ENCODE measurements around the gene TMEM43. TPM values are rescaled to one million over a fixed set of nuclear protein-coding genes. Genes with fewer than 3 reads are reported as not detected.

Gene TMEM43
- total and polyA plus RNA-seq, 10 of the 15 experiments (the other 5 are each of a cell fraction or from before 2014, with no cell fraction given): 7.2 to 33.0 (median 18.5) TPM

GRCh38 chr3:14123308-14124222 lies 1.3 kb upstream of the TMEM43 start:
- intact Hi-C loops (cut with micrococcal nuclease; ENCODE audit: unreplicated experiment) (loop anchor here (1.0 to 5.0 kb wide), 2 partner anchors 55 to 226 kb away; partner anchors contain the start of genes LSM3 and XPC), in situ Hi-C loops (cut with MboI) (no loop called here)
- H3K36me3 ChIP-seq (ENCODE audit: control insufficient read depth in 2 of 2, insufficient read depth in 2 of 2, low read length in 1 of 2): peaks cover 4 to 17% of the 10 kb centered on the region in 2 experiments; a peak in 3 of 4 replicates
- no peaks in the 10 kb centered on the region for H3K27me3 ChIP-seq (replicated peaks in 1 of 2; ENCODE audit: control insufficient read depth in 2 of 2, insufficient read depth in 2 of 2, low read length in 1 of 2)
- H4K20me1 ChIP-seq (ENCODE audit: control insufficient read depth, insufficient read depth): no peaks in the 10 kb centered on the region; the same call in 1 of the 2 replicates
- ATAC-seq: no peak
- H3K79me2 ChIP-seq (ENCODE audit: control insufficient read depth, insufficient read depth, low read length): peaks cover 51% of the 10 kb centered on the region
- H3K9ac ChIP-seq (ENCODE audit: control insufficient read depth, insufficient read depth, low read length): peak overlapping the region; percentile 76
- H3K9me3 ChIP-seq (replicated peaks; ENCODE audit: control insufficient read depth, insufficient read depth, low read length): no peaks in the 10 kb centered on the region
- TSS peak; percentile 73 for BruUV-seq (replicated peaks)
- 13% methylated on average over 15 of the region's 15 CpGs for WGBS (ENCODE audit: insufficient coverage, insufficient replicate concordance, low lambda C conversion rate, missing lambda C conversion rate)
- peak overlapping the region; percentile 88 for H3K4me2 ChIP-seq (ENCODE audit: control insufficient read depth, insufficient read depth)
- no peak for DNase-seq (ENCODE audit: low read depth, low spot score)
- ChIA-PET SMC1A (ENCODE audit: uncharacterized antibody, unreplicated experiment) (interaction anchor here (0.6 to 1.7 kb wide), 6 partner anchors 20 to 80 kb away, joined by 3 to 8 read pairs (median 4); partner anchors contain the start of genes LSM3 and XPC), CTCF (interaction anchor here (0.5 to 3.0 kb wide), 6 partner anchors 10 to 345 kb away, joined by 3 to 9 read pairs (median 4); partner anchors contain the start of genes LSM3 and XPC), POLR2A (interaction anchor here (1.4 to 3.6 kb wide), 3 partner anchors 52 to 309 kb away, joined by 3 to 42 read pairs (median 13); partner anchors contain the start of genes LSM3 and XPC), RAD21 (ENCODE audit: unreplicated experiment) (interaction anchor here (1.9 to 3.6 kb wide), 3 partner anchors 21 to 227 kb away, joined by 8 to 27 read pairs (median 11); partner anchors contain the start of genes LSM3 and XPC)
- peak overlapping the region; percentile 73 for H2AFZ ChIP-seq (ENCODE audit: control insufficient read depth, low read depth, low read length)
- H3K27ac ChIP-seq (ENCODE audit: control insufficient read depth, insufficient read depth): peak overlapping the region; percentile 81
- FAIRE-seq: no peak
- TF ChIP-seq MXI1 (IDR thresholded peaks at IDR 0.05; ENCODE audit: low read depth, low read length) (no peak), SMAD5 (IDR thresholded peaks at IDR 0.05; ENCODE audit: low read depth) (0 out of 2 replicates have a peak, but pooled peaks have one; percentile 45)
- peaks cover 8% of the 10 kb centered on the region for H3K4me1 ChIP-seq (ENCODE audit: control insufficient read depth, insufficient read depth, low read length)
- H3K4me3 ChIP-seq: peak overlapping the region; percentile 93

- 1% methylated on average over 37 of the region's 37 CpGs for WGBS (ENCODE audit: insufficient coverage, insufficient replicate concordance, low lambda C conversion rate, missing lambda C conversion rate)
- TF ChIP-seq MAX (IDR thresholded peaks at IDR 0.05; ENCODE audit: low read depth, low read length) (peak; percentile 97), GABPA (IDR thresholded peaks at IDR 0.05; ENCODE audit: low read depth) (peak; percentile 90), POU2F2 (IDR thresholded peaks at IDR 0.05; ENCODE audit: borderline replicate concordance, low read depth, low read length) (no peak; the same call in 2 of the 3 replicates), MTA2 (IDR thresholded peaks at IDR 0.05; ENCODE audit: low read depth) (peak; percentile 70; the same call in 1 of the 2 replicates), NR2F1 (conservative IDR thresholded peaks at IDR 0.05) (peak; percentile 97), EGR1 (IDR thresholded peaks at IDR 0.05; ENCODE audit: borderline replicate concordance in 1 of 2, low read depth in 2 of 2, low read length in 2 of 2) (peak in 1 of 2 experiments; percentile 44; a peak in 1 of 3 replicates), SMC3 (IDR thresholded peaks at IDR 0.05; ENCODE audit: borderline replicate concordance, low read length) (no peak), ZBTB33 (IDR thresholded peaks at IDR 0.05) (no peak), SIX5 (IDR thresholded peaks at IDR 0.05; ENCODE audit: low read depth, low read length, severe bottlenecking) (peak; percentile 56)
Observed at GRCh38 chr3:14124223-14124614, 633 bp upstream of the TMEM43 start.

More at GRCh38 chr3:14124223-14124614, 633 bp upstream of the TMEM43 start:
- Histone ChIP-seq H3K9me3 (replicated peaks; ENCODE audit: control insufficient read depth, insufficient read depth, low read length) (no peaks in the 10 kb centered on the region), H3K36me3 (ENCODE audit: control insufficient read depth in 2 of 2, insufficient read depth in 2 of 2, low read length in 1 of 2) (peaks cover 0 to 20% of the 10 kb centered on the region in 2 experiments; a peak in 2 of 4 replicates), H4K20me1 (ENCODE audit: control insufficient read depth, insufficient read depth) (no peaks in the 10 kb centered on the region; the same call in 1 of the 2 replicates), H2AFZ (ENCODE audit: control insufficient read depth, low read depth, low read length) (peak overlapping the region; percentile 73), H3K27me3 (replicated peaks in 1 of 2; ENCODE audit: control insufficient read depth in 2 of 2, insufficient read depth in 2 of 2, low read length in 1 of 2) (no peaks in the 10 kb centered on the region), H3K9ac (ENCODE audit: control insufficient read depth, insufficient read depth, low read length) (peak overlapping the region; percentile 76), H3K4me3 (peak overlapping the region; percentile 93), H3K4me2 (ENCODE audit: control insufficient read depth, insufficient read depth) (peak overlapping the region; percentile 88), H3K27ac (ENCODE audit: control insufficient read depth, insufficient read depth) (peak overlapping the region; percentile 81), H3K4me1 (ENCODE audit: control insufficient read depth, insufficient read depth, low read length) (peaks cover 8% of the 10 kb centered on the region), H3K79me2 (ENCODE audit: control insufficient read depth, insufficient read depth, low read length) (peaks cover 55% of the 10 kb centered on the region)
- ChIA-PET RAD21 (ENCODE audit: unreplicated experiment) (interaction anchor here (1.9 to 3.6 kb wide), 3 partner anchors 20 to 227 kb away, joined by 8 to 27 read pairs (median 11); partner anchors contain the start of genes LSM3 and XPC), SMC1A (ENCODE audit: uncharacterized antibody, unreplicated experiment) (interaction anchor here (0.9 to 2.2 kb wide), 7 partner anchors 52 to 227 kb away, joined by 3 to 10 read pairs (median 4); partner anchors contain the start of genes LSM3 and XPC), CTCF (interaction anchor here (1.1 to 3.0 kb wide), 4 partner anchors 11 to 228 kb away, joined by 3 to 9 read pairs (median 6); partner anchors contain the start of genes LSM3 and XPC), POLR2A (interaction anchor here (1.0 to 3.6 kb wide), 5 partner anchors 15 to 704 kb away, joined by 3 to 42 read pairs (median 4); partner anchors contain the start of genes LSM3, NUP210 and XPC)
- in situ Hi-C loops (cut with MboI) (no loop called here), intact Hi-C loops (cut with micrococcal nuclease; ENCODE audit: unreplicated experiment) (loop anchor here (1.0 to 5.0 kb wide), 2 partner anchors 54 to 227 kb away; partner anchors contain the start of genes LSM3 and XPC)
- peak; percentile 84 for FAIRE-seq
- BruUV-seq (replicated peaks): no TSS peak
- DNase-seq (ENCODE audit: low read depth, low spot score): peak; percentile 48
- peak; percentile 63 for ATAC-seq
